K562 (cell line): ENCODE measurements around the gene ARL3. TPM values are rescaled to one million over a fixed set of nuclear protein-coding genes. Genes with fewer than 3 reads are reported as not detected.

ENCODE experiments used
- ETV6 ChIP-seq, 3 experiments: fragments of 150-350 bp in 1 of 3; sonication (generic) in 1 of 3; formaldehyde crosslinking in 1 of 3; IDR thresholded peaks; 2 replicates each; pipeline versions ENCODE4 v1.6.1 to v1.8.0; 2014 to 2022; ENCODE audit warnings: borderline replicate concordance in 2 of 3, low read depth in 2 of 3, antibody characterized with exemption in 1 of 3, low read length in 1 of 3, mild to moderate bottlenecking in 1 of 3, missing genetic modification reagents in 1 of 3
- KLF16 ChIP-seq: IDR thresholded peaks from 2 replicates; pipeline ENCODE4 v1.6.1; 2016; ENCODE audit warnings: antibody characterized with exemption
- NFRKB ChIP-seq: fragments of 450-650 bp; IDR thresholded peaks from 2 replicates; pipeline ENCODE4 v1.6.1; 2016; ENCODE audit warnings: low read depth
- PBX2 ChIP-seq, 2 experiments: IDR thresholded peaks in 1 of 2; conservative IDR thresholded peaks in 1 of 2; 2 replicates each; pipeline ENCODE4 v1.6.1; 2016; ENCODE audit warnings: low read depth in 2 of 2, mild to moderate bottlenecking in 1 of 2, missing compliant biosample characterization in 1 of 2, missing genetic modification characterization in 1 of 2, moderate library complexity in 1 of 2
- PRPF4 ChIP-seq: fragments of 200-400 bp; formaldehyde crosslinking; IDR thresholded peaks from one replicate; pipeline ENCODE4 v1.6.1; 2017; ENCODE audit warnings: low read length, low read depth, mild to moderate bottlenecking; ENCODE audit not compliant: insufficient read depth, poor library complexity, severe bottlenecking
- RAD51 ChIP-seq: fragments of 450-650 bp; IDR thresholded peaks from 2 replicates; pipeline ENCODE4 v1.7.1; 2016; ENCODE audit warnings: low read depth, mild to moderate bottlenecking, borderline replicate concordance
- XRCC5 ChIP-seq: fragments of 200-400 bp; formaldehyde crosslinking; IDR thresholded peaks from 2 replicates; pipeline ENCODE4 v1.6.1; 2017; ENCODE audit warnings: low read depth, mild to moderate bottlenecking, low read length
- polyA plus RNA-seq, 8 experiments: library from polyadenylated mRNA; depleted of rRNA in 4 of 8; stranded (reverse) in 5 of 8; unstranded in 3 of 8; fragments of >200 nt; fragmentation: Nextera tagmentation in 2 of 8; fragmentation: Illumina TruSeq in 1 of 8; extraction: Ambion mirVana in 2 of 8; extraction: Trizol in 1 of 8; gene quantifications; 2 replicates each; pipeline versions ENCODE4 v1.2.1 to v1.2.3, GENCODE V29; 2011 to 2014; ENCODE audit warnings: inconsistent platforms in 1 of 8, missing spikeins in 1 of 8
- total RNA-seq, 7 experiments: library from RNA; depleted of rRNA in 6 of 7; stranded (reverse); fragments of >200 nt in 6 of 7; fragmentation: Illumina TruSeq in 2 of 7; extraction: Trizol in 2 of 7; gene quantifications; 2 replicates each; pipeline versions ENCODE4 v1.2.1 to v1.2.3, GENCODE V29; 2011 to 2021; ENCODE audit warnings: low replicate concordance in 1 of 7
- TF ChIP-seq, protein P1 (sequence below): fragments of 450-650 bp; IDR thresholded peaks from 2 replicates; pipeline ENCODE4 v1.6.1; 2018; ENCODE audit not compliant: partially characterized antibody
- TF ChIP-seq, protein P2 (sequence below), 2 experiments: fragments of 450-650 bp; formaldehyde crosslinking in 1 of 2; IDR thresholded peaks; 2 replicates each; pipeline versions ENCODE4 v1.4.0 to v1.6.1; 2014 to 2020; ENCODE audit warnings: mild to moderate bottlenecking in 2 of 2, borderline replicate concordance in 1 of 2, low read depth in 1 of 2

Gene ARL3
- total and polyA plus RNA-seq, 9 of the 15 experiments (the other 6 are each of a cell fraction or from before 2014, with no cell fraction given): 2.9 to 8.9 (median 4.8) TPM

DNA sequence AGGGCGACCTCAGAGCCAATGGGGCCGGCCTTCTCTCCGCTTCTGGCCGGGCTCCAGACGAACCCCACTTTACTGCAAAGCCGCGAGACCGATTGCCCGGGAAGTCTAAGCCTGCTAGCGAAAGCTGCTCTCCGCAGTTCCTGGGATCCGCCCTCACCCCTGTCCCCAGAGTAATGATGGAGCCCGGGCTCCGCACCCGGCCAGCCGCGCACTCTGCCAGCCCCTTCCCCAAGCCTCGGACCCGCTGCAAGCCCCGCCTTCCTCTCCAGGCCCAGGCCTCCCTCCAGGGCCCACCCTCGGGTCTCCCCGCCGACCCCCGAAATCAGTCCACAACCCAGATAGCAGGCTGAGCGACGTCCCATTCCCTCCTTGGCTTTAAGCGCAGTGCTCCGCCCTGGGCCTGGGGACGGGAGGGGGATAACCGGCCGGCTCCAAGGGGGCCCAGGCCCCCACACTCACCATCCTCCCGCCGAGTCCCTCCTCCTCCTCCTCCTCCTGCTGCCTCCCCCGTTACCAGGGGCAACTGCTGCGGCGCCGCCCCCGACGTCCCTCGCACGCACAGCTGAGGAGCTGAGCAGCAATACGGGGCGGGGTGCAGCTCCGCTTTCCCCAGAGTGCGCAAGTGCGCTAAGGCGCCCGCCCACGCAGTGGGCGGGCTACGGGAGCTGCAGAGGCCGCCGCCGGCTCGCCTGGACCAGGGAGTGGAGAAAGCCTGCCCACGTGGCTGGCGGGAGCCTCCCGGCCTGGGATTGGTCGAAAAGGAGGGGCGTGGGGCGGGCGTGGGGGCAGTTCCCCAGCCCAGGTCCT, at the start of gene ARL3 (continued):
- TF ChIP-seq, protein P1, sequence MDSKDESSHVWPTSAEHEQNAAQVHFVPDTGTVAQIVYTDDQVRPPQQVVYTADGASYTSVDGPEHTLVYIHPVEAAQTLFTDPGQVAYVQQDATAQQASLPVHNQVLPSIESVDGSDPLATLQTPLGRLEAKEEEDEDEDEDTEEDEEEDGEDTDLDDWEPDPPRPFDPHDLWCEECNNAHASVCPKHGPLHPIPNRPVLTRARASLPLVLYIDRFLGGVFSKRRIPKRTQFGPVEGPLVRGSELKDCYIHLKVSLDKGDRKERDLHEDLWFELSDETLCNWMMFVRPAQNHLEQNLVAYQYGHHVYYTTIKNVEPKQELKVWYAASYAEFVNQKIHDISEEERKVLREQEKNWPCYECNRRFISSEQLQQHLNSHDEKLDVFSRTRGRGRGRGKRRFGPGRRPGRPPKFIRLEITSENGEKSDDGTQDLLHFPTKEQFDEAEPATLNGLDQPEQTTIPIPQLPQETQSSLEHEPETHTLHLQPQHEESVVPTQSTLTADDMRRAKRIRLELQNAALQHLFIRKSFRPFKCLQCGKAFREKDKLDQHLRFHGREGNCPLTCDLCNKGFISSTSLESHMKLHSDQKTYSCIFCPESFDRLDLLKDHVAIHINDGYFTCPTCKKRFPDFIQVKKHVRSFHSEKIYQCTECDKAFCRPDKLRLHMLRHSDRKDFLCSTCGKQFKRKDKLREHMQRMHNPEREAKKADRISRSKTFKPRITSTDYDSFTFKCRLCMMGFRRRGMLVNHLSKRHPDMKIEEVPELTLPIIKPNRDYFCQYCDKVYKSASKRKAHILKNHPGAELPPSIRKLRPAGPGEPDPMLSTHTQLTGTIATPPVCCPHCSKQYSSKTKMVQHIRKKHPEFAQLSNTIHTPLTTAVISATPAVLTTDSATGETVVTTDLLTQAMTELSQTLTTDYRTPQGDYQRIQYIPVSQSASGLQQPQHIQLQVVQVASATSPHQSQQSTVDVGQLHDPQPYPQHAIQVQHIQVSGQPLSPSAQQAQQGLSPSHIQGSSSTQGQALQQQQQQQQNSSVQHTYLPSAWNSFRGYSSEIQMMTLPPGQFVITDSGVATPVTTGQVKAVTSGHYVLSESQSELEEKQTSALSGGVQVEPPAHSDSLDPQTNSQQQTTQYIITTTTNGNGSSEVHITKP: no peak
- TF ChIP-seq ETV6 (IDR thresholded peaks at IDR 0.05; ENCODE audit: borderline replicate concordance in 1 of 2, low read depth in 2 of 2, low read length in 1 of 2) (no peak), ETV6 (CRISPR knock-in tag; IDR thresholded peaks at IDR 0.05; ENCODE audit: borderline replicate concordance) (no peak), PBX2 (CRISPR knock-in tag; IDR thresholded peaks at IDR 0.05; ENCODE audit: low read depth) (no peak), PBX2 (tag; conservative IDR thresholded peaks at IDR 0.05; ENCODE audit: low read depth) (no peak), KLF16 (peak; percentile 55; the same call in 1 of the 2 replicates), PRPF4 (no peak), RAD51 (peak; percentile 85), XRCC5 (0 out of 2 replicates have a peak, but pooled peaks have one; percentile 40), NFRKB (no peak)
- TF ChIP-seq, protein P2, sequence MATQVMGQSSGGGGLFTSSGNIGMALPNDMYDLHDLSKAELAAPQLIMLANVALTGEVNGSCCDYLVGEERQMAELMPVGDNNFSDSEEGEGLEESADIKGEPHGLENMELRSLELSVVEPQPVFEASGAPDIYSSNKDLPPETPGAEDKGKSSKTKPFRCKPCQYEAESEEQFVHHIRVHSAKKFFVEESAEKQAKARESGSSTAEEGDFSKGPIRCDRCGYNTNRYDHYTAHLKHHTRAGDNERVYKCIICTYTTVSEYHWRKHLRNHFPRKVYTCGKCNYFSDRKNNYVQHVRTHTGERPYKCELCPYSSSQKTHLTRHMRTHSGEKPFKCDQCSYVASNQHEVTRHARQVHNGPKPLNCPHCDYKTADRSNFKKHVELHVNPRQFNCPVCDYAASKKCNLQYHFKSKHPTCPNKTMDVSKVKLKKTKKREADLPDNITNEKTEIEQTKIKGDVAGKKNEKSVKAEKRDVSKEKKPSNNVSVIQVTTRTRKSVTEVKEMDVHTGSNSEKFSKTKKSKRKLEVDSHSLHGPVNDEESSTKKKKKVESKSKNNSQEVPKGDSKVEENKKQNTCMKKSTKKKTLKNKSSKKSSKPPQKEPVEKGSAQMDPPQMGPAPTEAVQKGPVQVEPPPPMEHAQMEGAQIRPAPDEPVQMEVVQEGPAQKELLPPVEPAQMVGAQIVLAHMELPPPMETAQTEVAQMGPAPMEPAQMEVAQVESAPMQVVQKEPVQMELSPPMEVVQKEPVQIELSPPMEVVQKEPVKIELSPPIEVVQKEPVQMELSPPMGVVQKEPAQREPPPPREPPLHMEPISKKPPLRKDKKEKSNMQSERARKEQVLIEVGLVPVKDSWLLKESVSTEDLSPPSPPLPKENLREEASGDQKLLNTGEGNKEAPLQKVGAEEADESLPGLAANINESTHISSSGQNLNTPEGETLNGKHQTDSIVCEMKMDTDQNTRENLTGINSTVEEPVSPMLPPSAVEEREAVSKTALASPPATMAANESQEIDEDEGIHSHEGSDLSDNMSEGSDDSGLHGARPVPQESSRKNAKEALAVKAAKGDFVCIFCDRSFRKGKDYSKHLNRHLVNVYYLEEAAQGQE (IDR thresholded peaks at IDR 0.05; ENCODE audit: borderline replicate concordance): peak; percentile 62
- TF ChIP-seq, protein P2 (CRISPR knock-in tag; IDR thresholded peaks at IDR 0.05; ENCODE audit: low read depth): no peak
